ENCODE measurements around the gene LOXL3. TPM values are rescaled to one million over a fixed set of nuclear protein-coding genes. Genes with fewer than 3 reads are reported as not detected.

Gene LOXL3
- total RNA-seq, 1 donor from 2014 or later: 12.1 TPM

- TF ChIP-seq CTCF (IDR thresholded peaks at IDR 0.05): no peak
- no peak overlapping the region for H3K4me3 ChIP-seq
- H3K9me3 ChIP-seq: no peaks in the 10 kb centered on the region
- ATAC-seq (no peak), DNase-seq (no peak)
- H3K4me1 ChIP-seq: no peaks in the 10 kb centered on the region
- intact Hi-C loops (cut with DNase I): no loop called here
- peaks cover 28% of the 10 kb centered on the region for H3K27me3 ChIP-seq (ENCODE audit: low read depth)
- no peaks in the 10 kb centered on the region for H3K36me3 ChIP-seq
- no peak overlapping the region for H3K27ac ChIP-seq
Observed at GRCh38 chr2:74596584-74596983, 42.8 kb upstream of the LOXL3 start.

- H3K9me3 ChIP-seq: no peaks in the 10 kb centered on the region
- no peak overlapping the region for H3K4me3 ChIP-seq
- H3K36me3 ChIP-seq: no peaks in the 10 kb centered on the region
- no peak for TF ChIP-seq CTCF (IDR thresholded peaks at IDR 0.05)
- no peak for DNase-seq
- intact Hi-C loops (cut with DNase I): no loop called here
- no peaks in the 10 kb centered on the region for H3K4me1 ChIP-seq
- H3K27me3 ChIP-seq (ENCODE audit: low read depth): peaks cover 23% of the 10 kb centered on the region
- ATAC-seq: no peak
- no peak overlapping the region for H3K27ac ChIP-seq
Observed at GRCh38 chr2:74593826-74594772, 40.4 kb upstream of the LOXL3 start.

- Histone ChIP-seq H3K9me3 (no peaks in the 10 kb centered on the region), H3K4me1 (no peaks in the 10 kb centered on the region), H3K36me3 (no peaks in the 10 kb centered on the region), H3K27me3 (ENCODE audit: low read depth) (peaks cover 7% of the 10 kb centered on the region), H3K27ac (no peak overlapping the region), H3K4me3 (no peak overlapping the region)
- DNase-seq: no peak
- TF ChIP-seq CTCF (IDR thresholded peaks at IDR 0.05): no peak
- no peak for ATAC-seq
- intact Hi-C loops (cut with DNase I): no loop called here
Observed at GRCh38 chr2:74588664-74589063, 34.9 kb upstream of the LOXL3 start.

- Histone ChIP-seq H3K27ac (no peak overlapping the region), H3K36me3 (no peaks in the 10 kb centered on the region), H3K4me1 (no peaks in the 10 kb centered on the region), H3K4me3 (no peak overlapping the region), H3K27me3 (ENCODE audit: low read depth) (peaks cover 6% of the 10 kb centered on the region), H3K9me3 (no peaks in the 10 kb centered on the region)
- intact Hi-C loops (cut with DNase I): loop anchor here (2.0 kb wide), 1 partner anchor 105 kb away; the partner anchor contains the start of genes CCDC142 and TTC31
- ATAC-seq (peak; percentile 90 to 94), DNase-seq (peak; percentile 59)
- peak; percentile 72 for TF ChIP-seq CTCF (IDR thresholded peaks at IDR 0.05)
Observed at GRCh38 chr2:74587664-74588277, 34.0 kb upstream of the LOXL3 start.

- DNase-seq: peak; percentile 57
- Histone ChIP-seq H3K27ac (no peak overlapping the region), H3K27me3 (ENCODE audit: low read depth) (peaks cover 2% of the 10 kb centered on the region), H3K36me3 (no peaks in the 10 kb centered on the region), H3K9me3 (no peaks in the 10 kb centered on the region), H3K4me1 (no peaks in the 10 kb centered on the region), H3K4me3 (no peak overlapping the region)
- no peak for ATAC-seq
- intact Hi-C loops (cut with DNase I): loop anchor here (2.0 kb wide), 1 partner anchor 103 kb away; the partner anchor contains the start of genes CCDC142 and TTC31
- no peak for TF ChIP-seq CTCF (IDR thresholded peaks at IDR 0.05)
Observed at GRCh38 chr2:74585406-74586185, 31.9 kb upstream of the LOXL3 start.

Data from lower lobe of right lung (tissue), 2 donors.